Mammary epithelial cell (primary cell): ENCODE measurements around the gene SV2A.

Experiments
- CTCF ChIP-seq, 2 donors: IDR thresholded peaks in 1 of 2; conservative IDR thresholded peaks in 1 of 2; 2 replicates each; pipeline ENCODE4 v1.5.1; 2011 to 2012; ENCODE audit warnings: inconsistent platforms in 2 of 2, low read length in 2 of 2, mild to moderate bottlenecking in 2 of 2, control low read depth in 1 of 2, low read depth in 1 of 2; ENCODE audit not compliant: insufficient read depth in 1 of 2; ENCODE audit errors: extremely low read depth in 1 of 2
- EZH2 ChIP-seq: IDR thresholded peaks from 2 replicates; pipeline ENCODE4 v1.6.1; 2012; ENCODE audit warnings: low read length, inconsistent platforms, borderline replicate concordance

- TF ChIP-seq CTCF (conservative IDR thresholded peaks at IDR 0.05 in 1 of 2, IDR thresholded peaks at IDR 0.05 in 1 of 2; ENCODE audit: extremely low read depth in 1 of 2, insufficient read depth in 1 of 2, low read depth in 1 of 2, low read length in 2 of 2), result no peak
- TF ChIP-seq EZH2, result no peak
Observed at GRCh38 chr1:149915429-149916192, 2.0 kb downstream of the SV2A start.
